ENCODE results near the gene CRYBG2. TPM values are rescaled to one million over a fixed set of nuclear protein-coding genes. Genes with fewer than 3 reads are reported as not detected.

CRYBG2 gene
- total and polyA plus RNA-seq, 2 of the 8 experiments (the other 6 are each of a cell fraction or from before 2014, with no cell fraction given), result 14.2 to 17.0 TPM

GRCh38 chr1:26306290-26307229 lies 47.4 kb downstream of the CRYBG2 start, which contains the start of gene UBXN11 (continued):
- 0 out of 2 replicates have a peak, but pooled peaks have one; percentile 20 for TF ChIP-seq MAX (IDR thresholded peaks at IDR 0.05)
- no peak for TF ChIP-seq RBBP5 (IDR thresholded peaks at IDR 0.05; ENCODE audit: borderline replicate concordance, low read depth, low read length)
- no peak for TF ChIP-seq TBP (IDR thresholded peaks at IDR 0.05; ENCODE audit: low read depth, low read length)
- TF ChIP-seq SP2 (IDR thresholded peaks at IDR 0.05; ENCODE audit: low read length), result no peak
- no peak for TF ChIP-seq POU5F1 (IDR thresholded peaks at IDR 0.05; ENCODE audit: low read depth, low read length)
- TF ChIP-seq KDM5A (IDR thresholded peaks at IDR 0.05; ENCODE audit: low read length), result peak; percentile 83
- TF ChIP-seq RNF2 (IDR thresholded peaks at IDR 0.05; ENCODE audit: borderline replicate concordance, low read depth, low read length, missing control alignments, poor library complexity, severe bottlenecking), result no peak
- TF ChIP-seq JUND (IDR thresholded peaks at IDR 0.05; ENCODE audit: low read length), result no peak
- no peak for TF ChIP-seq BCL11A (IDR thresholded peaks at IDR 0.05; ENCODE audit: low read depth in 2 of 2, low read length in 2 of 2)
- no peak for TF ChIP-seq EGR1 (IDR thresholded peaks at IDR 0.05; ENCODE audit: borderline replicate concordance, low read depth, low read length)
- TF ChIP-seq FOSL1 (IDR thresholded peaks at IDR 0.05; ENCODE audit: insufficient read depth, low read depth, low read length), result no peak
- TF ChIP-seq RAD21 (IDR thresholded peaks at IDR 0.05 in 1 of 2, conservative IDR thresholded peaks at IDR 0.05 in 1 of 2; ENCODE audit: low read depth in 2 of 2, low read length in 2 of 2), result no peak
